Lower leg skin (tissue), 4 donors: Measurements from ENCODE around the gene LEF1. TPM values are rescaled to one million over a fixed set of nuclear protein-coding genes. Genes with fewer than 3 reads are reported as not detected.

Source experiments
- DNase-seq, 2 donors: peaks; one replicate each; pipeline ENCODE4 v3.0.0-alpha.2; 2019; ENCODE audit warnings: low spot score in 2 of 2
- H3K4me3 ChIP-seq: fragments of 200-600 bp; sonication (generic); 2 replicates; pipeline ENCODE4 v1.5.1; 2017; ENCODE audit warnings: mild to moderate bottlenecking, low read depth; ENCODE audit not compliant: poor library complexity, severe bottlenecking
- CTCF ChIP-seq, 3 donors: fragments of 450-650 bp; IDR thresholded peaks; one replicate each; pipeline ENCODE4 v1.5.1; 2016; ENCODE audit warnings: antibody characterized with exemption in 3 of 3, mild to moderate bottlenecking in 3 of 3, moderate library complexity in 2 of 3
- POLR2A ChIP-seq, 2 donors: fragments of 450-650 bp; IDR thresholded peaks; one replicate each; pipeline ENCODE4 v1.6.1; 2016 to 2017; ENCODE audit warnings: antibody characterized with exemption in 2 of 2, mild to moderate bottlenecking in 1 of 2, moderate library complexity in 1 of 2
- WGBS, 2 donors: methylation state at CpG; one replicate each; pipeline ENCODE4 v1.1.5; 2018; 5-methylcytosine and 5-hydroxymethylcytosine counted together
- intact Hi-C: fragments of 100-400 bp; cut with DNase I; formaldehyde crosslinking; loops from one replicate; pipeline ENCODE4 v1.15.0; 2023; ENCODE audit warnings: low total_unique reads
- total RNA-seq, 4 donors: library from RNA; depleted of rRNA; stranded (reverse); fragments of >200 nt; gene quantifications; one replicate each; pipeline ENCODE4 v1.1.0, GENCODE V29; 2016

LEF1 gene
- total RNA-seq, 4 donors from 2014 or later: 1.7 to 17.8 (median 7.8) TPM

GRCh38 chr4:108171339-108172230, 2.9 kb upstream of the LEF1 start:
- intact Hi-C loops: no loop called here
- no peak overlapping the region for H3K4me3 ChIP-seq
- DNase-seq: no peak
- TF ChIP-seq CTCF (IDR thresholded peaks at IDR 0.05) (no peak), POLR2A (IDR thresholded peaks at IDR 0.05) (no peak)
- WGBS, 2 donors: 10 to 25% methylated on average over 51 to 52 of the region's 52 CpGs

GRCh38 chr4:108170631-108171338, 2.1 kb upstream of the LEF1 start:
- 55 to 59% methylated on average over 8 of the region's 8 CpGs for WGBS, 2 donors
- DNase-seq: no peak
- H3K4me3 ChIP-seq: no peak overlapping the region
- TF ChIP-seq POLR2A (IDR thresholded peaks at IDR 0.05): no peak
- no peak for TF ChIP-seq CTCF (IDR thresholded peaks at IDR 0.05)
- intact Hi-C loops: no loop called here

GRCh38 chr4:108169664-108170063, 932 bp upstream of the LEF1 start:
- DNase-seq: no peak
- no peak for TF ChIP-seq POLR2A (IDR thresholded peaks at IDR 0.05)
- no peak for TF ChIP-seq CTCF (IDR thresholded peaks at IDR 0.05)
- intact Hi-C loops: no loop called here
- no peak overlapping the region for H3K4me3 ChIP-seq
- 55 to 62% methylated on average over 8 of the region's 8 CpGs for WGBS, 2 donors

GRCh38 chr4:108168160-108168670, 517 bp downstream of the LEF1 start:
- intact Hi-C loops: no loop called here
- 0 to 1% methylated on average over 30 of the region's 30 CpGs for WGBS, 2 donors
- no peak for TF ChIP-seq POLR2A (IDR thresholded peaks at IDR 0.05)
- no peak for TF ChIP-seq CTCF (IDR thresholded peaks at IDR 0.05)
- H3K4me3 ChIP-seq: peak overlapping the region; percentile 51
- DNase-seq: no peak

GRCh38 chr4:108166441-108167315, 2.1 kb downstream of the LEF1 start:
- WGBS, 2 donors: 2 to 4% methylated on average over 50 to 52 of the region's 58 CpGs
- TF ChIP-seq CTCF (IDR thresholded peaks at IDR 0.05) (no peak), POLR2A (IDR thresholded peaks at IDR 0.05) (no peak)
- intact Hi-C loops: no loop called here
- H3K4me3 ChIP-seq: peak overlapping the region; percentile 51
- no peak for DNase-seq
